Calu3 (cell line): ENCODE results near the gene USH2A. TPM values are rescaled to one million over a fixed set of nuclear protein-coding genes. Genes with fewer than 3 reads are reported as not detected.

Experiments used
- BruUV-seq: library from RNA; stranded (reverse); fragments of 400-500 nt; replicated peaks from 2 replicates; lab custom pipeline; 2021; lab: Mats Ljungman, UMichigan
- CTCF ChIA-PET: fragments of 300-600 bp; sonication (Branson Sonifier 250); formaldehyde crosslinking; loops from one replicate; lab custom pipeline; 2022; ENCODE audit warnings: antibody characterized with exemption; lab: Charles Lee
- DNase-seq: peaks from one replicate; pipeline ENCODE4 v3.0.0; 2022
- H3K27ac Mint-ChIP-seq: one replicate; pipeline ENCODE4 v1.8.0; 2022; ENCODE audit warnings: mixed read lengths; ENCODE audit not compliant: unreplicated experiment
- H3K27me3 Mint-ChIP-seq: one replicate; pipeline ENCODE4 v1.8.0; 2022; ENCODE audit warnings: mixed read lengths; ENCODE audit not compliant: unreplicated experiment
- H3K36me3 Mint-ChIP-seq: one replicate; pipeline ENCODE4 v1.8.0; 2022; ENCODE audit warnings: mild to moderate bottlenecking, moderate library complexity, mixed read lengths; ENCODE audit not compliant: insufficient read depth, unreplicated experiment
- H3K4me1 Mint-ChIP-seq: one replicate; pipeline ENCODE4 v1.8.0; 2022; ENCODE audit warnings: mild to moderate bottlenecking, low read depth, mixed read lengths; ENCODE audit not compliant: unreplicated experiment
- H3K4me3 Mint-ChIP-seq: one replicate; pipeline ENCODE4 v1.8.0; 2022; ENCODE audit warnings: mild to moderate bottlenecking, low read depth, moderate library complexity, mixed read lengths; ENCODE audit not compliant: unreplicated experiment
- H3K9me3 Mint-ChIP-seq: one replicate; pipeline ENCODE4 v1.8.0; 2022; ENCODE audit warnings: low read depth, mixed read lengths; ENCODE audit not compliant: unreplicated experiment
- intact Hi-C: fragments of 100-400 bp; cut with micrococcal nuclease; formaldehyde crosslinking; loops from one replicate; pipeline ENCODE4 v1.10.0; 2022; ENCODE audit not compliant: unreplicated experiment
- total RNA-seq: library from RNA; stranded (reverse); gene quantifications from 2 replicates; pipeline ENCODE4 v1.2.3, GENCODE V29; 2022
- TF ChIP-seq, protein P1 (sequence below): fragments of 200-600 bp; IDR thresholded peaks from one replicate; pipeline ENCODE4 v1.8.0; 2022; ENCODE audit warnings: antibody characterized with exemption; ENCODE audit not compliant: unreplicated experiment

The USH2A gene
- total RNA-seq, 1 experiment from 2014 or later, result not detected

GRCh38 chr1:216223486-216223885 lies 199.8 kb downstream of the USH2A start:
- TF ChIP-seq, protein P1, sequence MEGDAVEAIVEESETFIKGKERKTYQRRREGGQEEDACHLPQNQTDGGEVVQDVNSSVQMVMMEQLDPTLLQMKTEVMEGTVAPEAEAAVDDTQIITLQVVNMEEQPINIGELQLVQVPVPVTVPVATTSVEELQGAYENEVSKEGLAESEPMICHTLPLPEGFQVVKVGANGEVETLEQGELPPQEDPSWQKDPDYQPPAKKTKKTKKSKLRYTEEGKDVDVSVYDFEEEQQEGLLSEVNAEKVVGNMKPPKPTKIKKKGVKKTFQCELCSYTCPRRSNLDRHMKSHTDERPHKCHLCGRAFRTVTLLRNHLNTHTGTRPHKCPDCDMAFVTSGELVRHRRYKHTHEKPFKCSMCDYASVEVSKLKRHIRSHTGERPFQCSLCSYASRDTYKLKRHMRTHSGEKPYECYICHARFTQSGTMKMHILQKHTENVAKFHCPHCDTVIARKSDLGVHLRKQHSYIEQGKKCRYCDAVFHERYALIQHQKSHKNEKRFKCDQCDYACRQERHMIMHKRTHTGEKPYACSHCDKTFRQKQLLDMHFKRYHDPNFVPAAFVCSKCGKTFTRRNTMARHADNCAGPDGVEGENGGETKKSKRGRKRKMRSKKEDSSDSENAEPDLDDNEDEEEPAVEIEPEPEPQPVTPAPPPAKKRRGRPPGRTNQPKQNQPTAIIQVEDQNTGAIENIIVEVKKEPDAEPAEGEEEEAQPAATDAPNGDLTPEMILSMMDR, result no peak
- Mint-ChIP-seq H3K27me3 (no peaks in the 10 kb centered on the region), H3K36me3 (no peaks in the 10 kb centered on the region), H3K27ac (no peak overlapping the region), H3K9me3 (peaks cover 10% of the 10 kb centered on the region), H3K4me3 (no peak overlapping the region), H3K4me1 (peaks cover 32% of the 10 kb centered on the region)
- CTCF ChIA-PET, result interaction anchor here (0.7 to 1.1 kb wide), 2 partner anchors 279 to 559 kb away, joined by 3 to 4 read pairs; no protein-coding TSS in a partner anchor
- BruUV-seq, result no TSS peak
- intact Hi-C loops, result loop anchor here (5.0 kb wide), 3 partner anchors 191 to 401 kb away; no protein-coding TSS in a partner anchor
- DNase-seq, result no peak

GRCh38 chr1:216222288-216222687 lies 201.0 kb downstream of the USH2A start:
- H3K4me1 Mint-ChIP-seq, result peaks cover 32% of the 10 kb centered on the region
- intact Hi-C loops, result loop anchor here (5.0 kb wide), 3 partner anchors 190 to 400 kb away; no protein-coding TSS in a partner anchor
- CTCF ChIA-PET, result interaction anchor here (1.1 to 1.8 kb wide), 3 partner anchors 103 to 280 kb away, joined by 3 to 14 read pairs (median 5); no protein-coding TSS in a partner anchor

GRCh38 chr1:216221260-216221700 lies 202.0 kb downstream of the USH2A start:
- Mint-ChIP-seq H3K4me3 (peak overlapping the region; percentile 78), H3K27me3 (no peaks in the 10 kb centered on the region), H3K9me3 (peaks cover 2% of the 10 kb centered on the region), H3K36me3 (no peaks in the 10 kb centered on the region), H3K4me1 (peaks cover 32% of the 10 kb centered on the region), H3K27ac (peak overlapping the region; percentile 85)
- peak; percentile 71 for DNase-seq
- CTCF ChIA-PET, result interaction anchor here (0.7 to 1.8 kb wide), 20 partner anchors 9 to 577 kb away, joined by 3 to 27 read pairs (median 4); no protein-coding TSS in a partner anchor
- no TSS peak for BruUV-seq
- intact Hi-C loops, result loop anchor here (1.0 to 5.0 kb wide), 6 partner anchors 109 to 539 kb away; no protein-coding TSS in a partner anchor
- TF ChIP-seq, protein P1, result peak; percentile 67

More at GRCh38 chr1:216222288-216222687, 201.0 kb downstream of the USH2A start:
- no peak overlapping the region for H3K27ac Mint-ChIP-seq
- TF ChIP-seq, protein P1, result no peak
- H3K27me3 Mint-ChIP-seq, result no peaks in the 10 kb centered on the region
- no peak for DNase-seq
- H3K9me3 Mint-ChIP-seq, result peaks cover 4% of the 10 kb centered on the region
- H3K4me3 Mint-ChIP-seq, result no peak overlapping the region
- H3K36me3 Mint-ChIP-seq, result no peaks in the 10 kb centered on the region
- BruUV-seq, result no TSS peak

DNA sequence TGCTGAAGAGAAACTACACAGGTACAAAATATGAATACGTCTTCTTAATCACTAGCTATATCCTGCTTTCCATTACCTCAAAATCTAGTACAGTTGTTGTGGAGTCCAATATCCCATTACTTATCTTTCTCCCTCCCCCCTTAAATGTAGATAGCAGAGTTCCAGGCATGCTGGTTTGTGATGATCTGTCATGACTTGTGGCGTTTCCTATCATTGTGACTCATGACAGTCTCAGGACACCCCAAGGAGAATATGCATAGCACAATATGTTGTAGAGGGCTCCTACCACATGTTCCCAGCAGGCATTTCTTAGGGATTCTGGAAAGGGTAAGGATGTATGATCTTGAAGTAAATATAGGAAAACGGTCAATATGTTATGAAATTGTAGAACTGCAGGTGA lies 206.9 kb downstream of the USH2A start:
- Mint-ChIP-seq H3K4me1 (peaks cover 10% of the 10 kb centered on the region), H3K4me3 (no peak overlapping the region), H3K27ac (no peak overlapping the region), H3K27me3 (no peaks in the 10 kb centered on the region), H3K36me3 (no peaks in the 10 kb centered on the region), H3K9me3 (no peaks in the 10 kb centered on the region)
- DNase-seq, result no peak
- BruUV-seq, result no TSS peak
- intact Hi-C loops, result no loop called here
- CTCF ChIA-PET, result no interaction called here
- TF ChIP-seq, protein P1, result no peak
